ENCODE measurements around the gene LRR1. TPM values are rescaled to one million over a fixed set of nuclear protein-coding genes. Genes with fewer than 3 reads are reported as not detected.

LRR1 gene
- total RNA-seq, 1 experiment from 2014 or later = 27.3 TPM

GRCh38 chr14:49598189-49598484 lies 603 bp upstream of the LRR1 start:
- H3K9me3 Mint-ChIP-seq (ENCODE audit: low read depth, unreplicated experiment) = no peaks in the 10 kb centered on the region
- intact Hi-C loops (cut with micrococcal nuclease; ENCODE audit: unreplicated experiment) = no loop called here
- no peak for DNase-seq
- no TSS peak for BruUV-seq (replicated peaks)
- no peak for TF ChIP-seq CTCF (IDR thresholded peaks at IDR 0.05; ENCODE audit: unreplicated experiment)
- H3K4me1 Mint-ChIP-seq (ENCODE audit: low read depth, unreplicated experiment) = peaks cover 23% of the 10 kb centered on the region
- H3K4me3 Mint-ChIP-seq (ENCODE audit: low read depth, unreplicated experiment) = peak overlapping the region; percentile 92
- peak overlapping the region; percentile 96 for H3K27ac Mint-ChIP-seq (ENCODE audit: unreplicated experiment)
- CTCF ChIA-PET = no interaction called here
- no peaks in the 10 kb centered on the region for H3K27me3 Mint-ChIP-seq (ENCODE audit: unreplicated experiment)
- H3K36me3 Mint-ChIP-seq (ENCODE audit: insufficient read depth, unreplicated experiment) = peaks cover 36% of the 10 kb centered on the region

GRCh38 chr14:49607583-49607982 lies 8.8 kb downstream of the LRR1 start:
- H3K4me3 Mint-ChIP-seq (ENCODE audit: low read depth, unreplicated experiment) = no peak overlapping the region
- intact Hi-C loops (cut with micrococcal nuclease; ENCODE audit: unreplicated experiment) = no loop called here
- peaks cover 34% of the 10 kb centered on the region for H3K36me3 Mint-ChIP-seq (ENCODE audit: insufficient read depth, unreplicated experiment)
- H3K9me3 Mint-ChIP-seq (ENCODE audit: low read depth, unreplicated experiment) = no peaks in the 10 kb centered on the region
- H3K27me3 Mint-ChIP-seq (ENCODE audit: unreplicated experiment) = no peaks in the 10 kb centered on the region
- no peaks in the 10 kb centered on the region for H3K4me1 Mint-ChIP-seq (ENCODE audit: low read depth, unreplicated experiment)
- DNase-seq = no peak
- CTCF ChIA-PET = no interaction called here
- TF ChIP-seq CTCF (IDR thresholded peaks at IDR 0.05; ENCODE audit: unreplicated experiment) = no peak
- H3K27ac Mint-ChIP-seq (ENCODE audit: unreplicated experiment) = no peak overlapping the region
- BruUV-seq (replicated peaks) = TSS peak; percentile 9

GRCh38 chr14:49612251-49612650 lies 13.5 kb downstream of the LRR1 start:
- Mint-ChIP-seq H3K27ac (ENCODE audit: unreplicated experiment) (no peak overlapping the region), H3K4me3 (ENCODE audit: low read depth, unreplicated experiment) (no peak overlapping the region), H3K27me3 (ENCODE audit: unreplicated experiment) (no peaks in the 10 kb centered on the region), H3K9me3 (ENCODE audit: low read depth, unreplicated experiment) (no peaks in the 10 kb centered on the region), H3K36me3 (ENCODE audit: insufficient read depth, unreplicated experiment) (peaks cover 12% of the 10 kb centered on the region), H3K4me1 (ENCODE audit: low read depth, unreplicated experiment) (no peaks in the 10 kb centered on the region)
- TF ChIP-seq CTCF (IDR thresholded peaks at IDR 0.05; ENCODE audit: unreplicated experiment) = no peak
- CTCF ChIA-PET = no interaction called here
- no TSS peak for BruUV-seq (replicated peaks)
- intact Hi-C loops (cut with micrococcal nuclease; ENCODE audit: unreplicated experiment) = no loop called here
- DNase-seq = no peak

- H3K27me3 Mint-ChIP-seq (ENCODE audit: unreplicated experiment) = no peaks in the 10 kb centered on the region
- intact Hi-C loops (cut with micrococcal nuclease; ENCODE audit: unreplicated experiment) = no loop called here
- DNase-seq = no peak
- no peak overlapping the region for H3K27ac Mint-ChIP-seq (ENCODE audit: unreplicated experiment)
- H3K9me3 Mint-ChIP-seq (ENCODE audit: low read depth, unreplicated experiment) = no peaks in the 10 kb centered on the region
- no TSS peak for BruUV-seq (replicated peaks)
- no peak overlapping the region for H3K4me3 Mint-ChIP-seq (ENCODE audit: low read depth, unreplicated experiment)
- peaks cover 14% of the 10 kb centered on the region for H3K36me3 Mint-ChIP-seq (ENCODE audit: insufficient read depth, unreplicated experiment)
- TF ChIP-seq CTCF (IDR thresholded peaks at IDR 0.05; ENCODE audit: unreplicated experiment) = no peak
- peaks cover 3% of the 10 kb centered on the region for H3K4me1 Mint-ChIP-seq (ENCODE audit: low read depth, unreplicated experiment)
- CTCF ChIA-PET = no interaction called here
Measured at GRCh38 chr14:49612671-49613070, 13.9 kb downstream of the LRR1 start.

- no peak for TF ChIP-seq CTCF (IDR thresholded peaks at IDR 0.05; ENCODE audit: unreplicated experiment)
- Mint-ChIP-seq H3K9me3 (ENCODE audit: low read depth, unreplicated experiment) (no peaks in the 10 kb centered on the region), H3K27ac (ENCODE audit: unreplicated experiment) (no peak overlapping the region), H3K36me3 (ENCODE audit: insufficient read depth, unreplicated experiment) (peaks cover 24% of the 10 kb centered on the region), H3K4me3 (ENCODE audit: low read depth, unreplicated experiment) (no peak overlapping the region), H3K27me3 (ENCODE audit: unreplicated experiment) (no peaks in the 10 kb centered on the region), H3K4me1 (ENCODE audit: low read depth, unreplicated experiment) (peaks cover 17% of the 10 kb centered on the region)
- CTCF ChIA-PET = no interaction called here
- intact Hi-C loops (cut with micrococcal nuclease; ENCODE audit: unreplicated experiment) = no loop called here
- BruUV-seq (replicated peaks) = no TSS peak
- no peak for DNase-seq
Measured at GRCh38 chr14:49614196-49614595, 15.5 kb downstream of the LRR1 start.
